ENCODE results near the gene PCBP1. TPM values are rescaled to one million over a fixed set of nuclear protein-coding genes. Genes with fewer than 3 reads are reported as not detected.

Gene PCBP1
- total and polyA plus RNA-seq, 9 of the 15 experiments (the other 6 are each of a cell fraction or from before 2014, with no cell fraction given), result 19.2 to 407 (median 78.1) TPM

DNA sequence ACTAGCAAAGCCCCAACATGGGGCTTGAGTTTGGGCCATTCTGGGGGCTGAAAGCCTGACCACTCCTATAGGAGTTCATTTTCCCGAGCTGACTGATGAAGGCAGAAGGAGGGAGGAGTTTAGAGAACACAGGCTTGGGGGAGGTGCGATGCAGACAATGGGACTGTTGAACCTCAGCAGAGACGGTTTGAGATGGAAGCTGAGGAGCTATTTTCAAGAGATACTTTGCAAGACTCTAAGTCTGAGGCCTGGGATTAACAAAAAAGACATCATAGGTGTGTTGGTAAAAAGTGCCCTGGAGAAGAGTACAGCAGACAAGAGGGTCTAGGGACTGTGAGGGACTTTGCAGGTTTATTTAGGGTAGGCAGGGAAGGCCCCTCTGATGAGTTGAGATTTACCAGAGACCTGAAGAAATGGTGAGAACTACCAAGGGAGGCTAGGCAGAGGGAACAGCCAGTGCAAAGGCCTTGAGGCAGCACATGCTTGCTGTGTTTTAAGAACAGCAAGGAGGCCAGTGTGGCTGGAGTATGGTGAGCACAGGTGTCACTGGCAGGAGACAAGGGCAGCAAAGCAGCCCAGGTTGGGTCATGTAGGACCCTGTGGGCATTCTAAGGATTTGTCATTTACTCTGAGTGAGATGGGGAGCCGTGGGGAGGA lies 31.6 kb downstream of the PCBP1 start (continued):
- no peak for TF ChIP-seq U2AF1 (optimal IDR thresholded peaks at IDR 0.05; ENCODE audit: low read depth, low read length)
- TF ChIP-seq, protein P1, sequence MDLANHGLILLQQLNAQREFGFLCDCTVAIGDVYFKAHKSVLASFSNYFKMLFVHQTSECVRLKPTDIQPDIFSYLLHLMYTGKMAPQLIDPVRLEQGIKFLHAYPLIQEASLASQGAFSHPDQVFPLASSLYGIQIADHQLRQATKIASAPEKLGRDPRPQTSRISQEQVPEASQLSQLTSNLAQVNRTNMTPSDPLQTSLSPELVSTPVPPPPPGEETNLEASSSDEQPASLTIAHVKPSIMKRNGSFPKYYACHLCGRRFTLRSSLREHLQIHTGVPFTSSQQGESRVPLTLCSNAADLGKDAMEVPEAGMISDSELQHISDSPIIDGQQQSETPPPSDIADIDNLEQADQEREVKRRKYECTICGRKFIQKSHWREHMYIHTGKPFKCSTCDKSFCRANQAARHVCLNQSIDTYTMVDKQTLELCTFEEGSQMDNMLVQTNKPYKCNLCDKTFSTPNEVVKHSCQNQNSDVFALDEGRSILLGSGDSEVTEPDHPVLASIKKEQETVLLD (IDR thresholded peaks at IDR 0.05), result 0 out of 2 replicates have a peak, but pooled peaks have one; percentile 23
- TF ChIP-seq TBP (optimal IDR thresholded peaks at IDR 0.05; ENCODE audit: low read depth, low read length), result peak; percentile 64
- TF ChIP-seq POLR2B (IDR thresholded peaks at IDR 0.05; ENCODE audit: low read depth, partially characterized antibody), result peak; percentile 41
- peak; percentile 20; the same call in 1 of the 2 replicates for TF ChIP-seq PHF8 (IDR thresholded peaks at IDR 0.05; ENCODE audit: borderline replicate concordance, low read length)
- TF ChIP-seq, protein P2, sequence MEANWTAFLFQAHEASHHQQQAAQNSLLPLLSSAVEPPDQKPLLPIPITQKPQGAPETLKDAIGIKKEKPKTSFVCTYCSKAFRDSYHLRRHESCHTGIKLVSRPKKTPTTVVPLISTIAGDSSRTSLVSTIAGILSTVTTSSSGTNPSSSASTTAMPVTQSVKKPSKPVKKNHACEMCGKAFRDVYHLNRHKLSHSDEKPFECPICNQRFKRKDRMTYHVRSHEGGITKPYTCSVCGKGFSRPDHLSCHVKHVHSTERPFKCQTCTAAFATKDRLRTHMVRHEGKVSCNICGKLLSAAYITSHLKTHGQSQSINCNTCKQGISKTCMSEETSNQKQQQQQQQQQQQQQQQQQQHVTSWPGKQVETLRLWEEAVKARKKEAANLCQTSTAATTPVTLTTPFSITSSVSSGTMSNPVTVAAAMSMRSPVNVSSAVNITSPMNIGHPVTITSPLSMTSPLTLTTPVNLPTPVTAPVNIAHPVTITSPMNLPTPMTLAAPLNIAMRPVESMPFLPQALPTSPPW (CRISPR knock-in tag; IDR thresholded peaks at IDR 0.05), result peak; percentile 24; the same call in 1 of the 2 replicates
- no peak for TF ChIP-seq KDM1A (IDR thresholded peaks at IDR 0.05)
- peak; percentile 52 for TF ChIP-seq TAF1 (IDR thresholded peaks at IDR 0.05; ENCODE audit: control insufficient read depth, extremely low read depth, insufficient read depth, low read length, severe bottlenecking)
- TF ChIP-seq BACH1 (tag; IDR thresholded peaks at IDR 0.05), result 0 out of 2 replicates have a peak, but pooled peaks have one; percentile 11
- TF ChIP-seq ZNF197 (CRISPR knock-in tag; IDR thresholded peaks at IDR 0.05; ENCODE audit: low read depth), result 0 out of 2 replicates have a peak, but pooled peaks have one; percentile 60
- TF ChIP-seq, protein P3, sequence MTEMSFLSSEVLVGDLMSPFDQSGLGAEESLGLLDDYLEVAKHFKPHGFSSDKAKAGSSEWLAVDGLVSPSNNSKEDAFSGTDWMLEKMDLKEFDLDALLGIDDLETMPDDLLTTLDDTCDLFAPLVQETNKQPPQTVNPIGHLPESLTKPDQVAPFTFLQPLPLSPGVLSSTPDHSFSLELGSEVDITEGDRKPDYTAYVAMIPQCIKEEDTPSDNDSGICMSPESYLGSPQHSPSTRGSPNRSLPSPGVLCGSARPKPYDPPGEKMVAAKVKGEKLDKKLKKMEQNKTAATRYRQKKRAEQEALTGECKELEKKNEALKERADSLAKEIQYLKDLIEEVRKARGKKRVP (CRISPR knock-in tag; IDR thresholded peaks at IDR 0.05), result no peak
- TF ChIP-seq SMAD4 (CRISPR knock-in tag; conservative IDR thresholded peaks at IDR 0.05), result 0 out of 2 replicates have a peak, but pooled peaks have one; percentile 5
- TF ChIP-seq ZNF766 (CRISPR knock-in tag; conservative IDR thresholded peaks at IDR 0.05), result no peak
- TF ChIP-seq CCAR2 (IDR thresholded peaks at IDR 0.05; ENCODE audit: low read depth, low read length), result no peak
- no peak for TF ChIP-seq PCBP1 (IDR thresholded peaks at IDR 0.05; ENCODE audit: low read depth, low read length, poor library complexity, severe bottlenecking)
- TF ChIP-seq MAZ (CRISPR knock-in tag; conservative IDR thresholded peaks at IDR 0.05 in 1 of 2, IDR thresholded peaks at IDR 0.05 in 1 of 2), result no peak
- TF ChIP-seq MAFF (IDR thresholded peaks at IDR 0.05; ENCODE audit: low read length), result no peak
- TF ChIP-seq, protein P4, sequence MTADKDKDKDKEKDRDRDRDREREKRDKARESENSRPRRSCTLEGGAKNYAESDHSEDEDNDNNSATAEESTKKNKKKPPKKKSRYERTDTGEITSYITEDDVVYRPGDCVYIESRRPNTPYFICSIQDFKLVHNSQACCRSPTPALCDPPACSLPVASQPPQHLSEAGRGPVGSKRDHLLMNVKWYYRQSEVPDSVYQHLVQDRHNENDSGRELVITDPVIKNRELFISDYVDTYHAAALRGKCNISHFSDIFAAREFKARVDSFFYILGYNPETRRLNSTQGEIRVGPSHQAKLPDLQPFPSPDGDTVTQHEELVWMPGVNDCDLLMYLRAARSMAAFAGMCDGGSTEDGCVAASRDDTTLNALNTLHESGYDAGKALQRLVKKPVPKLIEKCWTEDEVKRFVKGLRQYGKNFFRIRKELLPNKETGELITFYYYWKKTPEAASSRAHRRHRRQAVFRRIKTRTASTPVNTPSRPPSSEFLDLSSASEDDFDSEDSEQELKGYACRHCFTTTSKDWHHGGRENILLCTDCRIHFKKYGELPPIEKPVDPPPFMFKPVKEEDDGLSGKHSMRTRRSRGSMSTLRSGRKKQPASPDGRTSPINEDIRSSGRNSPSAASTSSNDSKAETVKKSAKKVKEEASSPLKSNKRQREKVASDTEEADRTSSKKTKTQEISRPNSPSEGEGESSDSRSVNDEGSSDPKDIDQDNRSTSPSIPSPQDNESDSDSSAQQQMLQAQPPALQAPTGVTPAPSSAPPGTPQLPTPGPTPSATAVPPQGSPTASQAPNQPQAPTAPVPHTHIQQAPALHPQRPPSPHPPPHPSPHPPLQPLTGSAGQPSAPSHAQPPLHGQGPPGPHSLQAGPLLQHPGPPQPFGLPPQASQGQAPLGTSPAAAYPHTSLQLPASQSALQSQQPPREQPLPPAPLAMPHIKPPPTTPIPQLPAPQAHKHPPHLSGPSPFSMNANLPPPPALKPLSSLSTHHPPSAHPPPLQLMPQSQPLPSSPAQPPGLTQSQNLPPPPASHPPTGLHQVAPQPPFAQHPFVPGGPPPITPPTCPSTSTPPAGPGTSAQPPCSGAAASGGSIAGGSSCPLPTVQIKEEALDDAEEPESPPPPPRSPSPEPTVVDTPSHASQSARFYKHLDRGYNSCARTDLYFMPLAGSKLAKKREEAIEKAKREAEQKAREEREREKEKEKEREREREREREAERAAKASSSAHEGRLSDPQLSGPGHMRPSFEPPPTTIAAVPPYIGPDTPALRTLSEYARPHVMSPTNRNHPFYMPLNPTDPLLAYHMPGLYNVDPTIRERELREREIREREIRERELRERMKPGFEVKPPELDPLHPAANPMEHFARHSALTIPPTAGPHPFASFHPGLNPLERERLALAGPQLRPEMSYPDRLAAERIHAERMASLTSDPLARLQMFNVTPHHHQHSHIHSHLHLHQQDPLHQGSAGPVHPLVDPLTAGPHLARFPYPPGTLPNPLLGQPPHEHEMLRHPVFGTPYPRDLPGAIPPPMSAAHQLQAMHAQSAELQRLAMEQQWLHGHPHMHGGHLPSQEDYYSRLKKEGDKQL (CRISPR knock-in tag; IDR thresholded peaks at IDR 0.05; ENCODE audit: borderline replicate concordance), result no peak

Measured in K562 (cell line).